ENCODE data around the gene MSANTD2.

DNA sequence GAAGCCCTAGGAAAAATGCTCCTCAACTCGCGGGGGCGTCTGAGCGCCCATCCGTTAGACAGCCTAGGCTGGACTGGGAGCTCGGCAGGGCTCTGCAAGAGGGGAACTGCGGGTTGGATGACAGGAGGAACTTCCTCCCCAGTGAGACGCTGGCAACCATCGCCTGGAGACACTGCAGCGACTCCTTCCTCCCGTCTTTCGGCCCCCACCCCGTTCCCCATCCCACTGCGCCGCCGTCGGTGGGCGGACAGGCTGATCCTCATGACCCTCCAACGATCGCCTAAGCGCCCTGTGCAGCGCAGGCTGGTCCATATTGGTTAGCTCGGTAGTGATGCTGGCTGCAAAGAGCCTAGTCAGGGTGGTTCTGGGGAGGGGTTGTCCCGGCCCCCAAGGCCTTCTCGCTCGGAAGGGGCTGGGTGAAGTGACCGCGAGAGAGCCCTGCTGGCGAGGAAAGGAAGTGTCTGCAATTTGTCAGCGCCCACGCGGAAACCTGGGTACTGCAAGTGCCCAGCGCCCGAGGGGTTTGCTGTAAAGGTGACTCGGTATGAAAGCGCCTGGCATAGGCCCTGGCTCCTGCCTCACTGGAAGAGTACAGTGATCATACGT lies 59.8 kb downstream of the MSANTD2 start:
- peak; percentile 22 to 66 (median 50) for TF ChIP-seq CTCF (IDR thresholded peaks at IDR 0.05)
- TF ChIP-seq POLR2A (IDR thresholded peaks at IDR 0.05): no peak
